M059J (cell line): ENCODE data around the gene IBA57. TPM values are rescaled to one million over a fixed set of nuclear protein-coding genes. Genes with fewer than 3 reads are reported as not detected.

Experiments
- DNase-seq: peaks from one replicate; pipeline ENCODE4 v3.0.0-alpha.2; 2012; ENCODE audit warnings: low read depth
- total RNA-seq: library from RNA; depleted of rRNA; stranded (reverse); fragments of >200 nt; shearing (Covaris generic); gene quantifications from 2 replicates; pipeline ENCODE4 v1.2.3, GENCODE V29; 2014; rRNA removed

Gene IBA57
- total RNA-seq, 1 experiment from 2014 or later: 1.5 TPM

GRCh38 chr1:228226141-228226874, 60.7 kb downstream of the IBA57 start:
- DNase-seq: no peak

DNA sequence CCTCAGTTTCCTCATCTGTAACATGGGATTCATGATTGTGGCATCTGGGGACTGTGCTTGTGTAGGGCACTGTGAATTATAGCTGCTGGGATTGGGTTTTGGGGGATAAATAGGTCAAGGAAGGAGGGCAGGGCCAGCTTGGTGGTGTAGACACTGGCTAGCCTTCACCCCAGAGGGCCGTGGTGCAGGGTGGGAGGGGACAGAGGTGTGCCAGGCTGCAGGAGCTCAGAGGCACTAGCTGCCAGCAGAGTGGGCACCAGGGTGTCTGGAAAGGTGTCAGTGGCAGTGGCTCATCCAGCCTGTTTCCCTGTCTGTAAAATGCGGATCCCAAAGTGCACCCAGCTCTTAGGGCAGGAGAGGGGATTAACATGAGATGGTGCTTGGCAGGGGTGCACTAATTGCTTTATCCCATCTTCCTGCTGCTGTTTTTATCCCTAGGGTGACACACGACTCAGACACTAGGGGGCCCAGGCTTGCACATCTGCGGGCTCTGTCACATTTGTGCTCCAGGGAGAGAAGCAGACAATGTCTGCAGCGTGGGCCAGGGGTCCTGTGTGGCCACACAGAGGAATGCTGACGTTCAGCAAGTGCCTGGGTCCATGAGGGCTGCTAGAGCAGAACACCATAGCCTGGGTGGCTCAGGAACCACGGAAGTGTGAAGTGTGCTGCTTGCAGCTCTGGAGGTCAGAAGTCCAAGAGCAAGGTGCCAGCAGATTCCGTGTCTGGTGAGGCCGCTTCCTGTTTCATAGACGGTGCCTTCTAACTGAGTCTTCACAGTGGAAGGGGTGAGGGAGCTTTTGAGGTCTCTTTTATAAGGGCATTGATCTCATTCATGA, 61.6 kb downstream of the IBA57 start:
- DNase-seq: peak; percentile 60

GRCh38 chr1:228228147-228228546, 62.5 kb downstream of the IBA57 start:
- DNase-seq: peak; percentile 25

DNA sequence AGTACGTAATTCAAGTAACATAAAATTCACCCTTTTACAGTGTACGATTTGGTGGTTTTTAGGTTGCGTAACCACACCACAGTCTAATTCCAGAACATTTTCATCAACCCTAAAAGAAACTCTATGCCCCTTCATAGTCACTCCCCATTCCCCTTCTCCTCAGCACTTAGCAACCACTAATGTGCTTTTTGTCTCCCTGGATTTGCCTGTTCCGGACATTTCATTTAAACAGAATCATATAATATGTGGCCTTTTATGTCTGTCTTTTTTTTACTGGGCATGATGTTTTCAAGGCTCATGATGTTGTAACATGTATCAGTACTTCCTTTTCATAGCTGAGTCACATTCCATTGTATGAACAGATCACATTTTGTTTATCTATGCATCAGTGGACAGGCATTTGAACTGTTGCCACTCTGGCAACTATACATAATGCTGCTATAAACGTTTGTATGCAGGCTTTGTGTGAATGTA, 63.0 kb downstream of the IBA57 start:
- DNase-seq: peak; percentile 81

DNA sequence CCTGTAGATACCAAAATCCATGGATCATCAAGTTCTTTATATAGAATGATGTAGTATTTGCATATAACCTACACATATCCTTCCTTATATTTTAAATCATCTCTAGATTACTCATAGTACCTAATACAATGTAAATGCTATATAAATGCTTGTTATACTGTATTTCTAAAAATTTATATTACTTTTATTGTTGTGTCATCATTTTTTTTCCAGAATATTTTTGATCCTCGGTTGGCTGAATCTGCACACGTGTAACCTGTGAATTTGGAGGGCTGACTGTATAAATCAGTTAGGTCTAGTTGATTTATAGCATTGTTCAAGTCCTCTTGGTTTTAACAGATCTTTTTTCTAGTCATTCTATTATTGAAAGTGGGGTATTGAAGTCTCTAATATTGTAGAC, 65.6 kb downstream of the IBA57 start:
- DNase-seq: no peak

Other genes with a start within 250 kb of the IBA57 start
- gene WNT9A, start 217.9 kb upstream of the IBA57 start, total RNA-seq: 0.10 and 0.37 TPM in 2 replicates
- not detected in 2 replicates for gene WNT3A, start 158.8 kb upstream of the IBA57 start, total RNA-seq
- gene ARF1, start 83.1 kb upstream of the IBA57 start, total RNA-seq: 205 and 280 TPM in 2 replicates
- gene C1orf35, start 62.5 kb upstream of the IBA57 start, total RNA-seq: 9.3 and 19.0 TPM in 2 replicates
- gene MRPL55, start 56.5 kb upstream of the IBA57 start, total RNA-seq: 83.3 and 99.3 TPM in 2 replicates
- 227 and 347 TPM in 2 replicates for gene GUK1, start 25.5 kb upstream of the IBA57 start, total RNA-seq
- gene GJC2, start 15.9 kb upstream of the IBA57 start, total RNA-seq: 0.12 and 0.17 TPM in 2 replicates
- 0.42 and 1.9 TPM in 2 replicates for gene OBSCN, start 42.2 kb downstream of the IBA57 start, total RNA-seq
- 12.1 and 24.0 TPM in 2 replicates for gene TRIM11, start 241.0 kb downstream of the IBA57 start, total RNA-seq